Measurements from ENCODE around the gene DNM3. TPM values are rescaled to one million over a fixed set of nuclear protein-coding genes. Genes with fewer than 3 reads are reported as not detected.

DNM3 gene
- total and polyA plus RNA-seq, 2 of the 8 experiments (the other 6 are each of a cell fraction or from before 2014, with no cell fraction given): 2.0 to 8.5 TPM

DNA sequence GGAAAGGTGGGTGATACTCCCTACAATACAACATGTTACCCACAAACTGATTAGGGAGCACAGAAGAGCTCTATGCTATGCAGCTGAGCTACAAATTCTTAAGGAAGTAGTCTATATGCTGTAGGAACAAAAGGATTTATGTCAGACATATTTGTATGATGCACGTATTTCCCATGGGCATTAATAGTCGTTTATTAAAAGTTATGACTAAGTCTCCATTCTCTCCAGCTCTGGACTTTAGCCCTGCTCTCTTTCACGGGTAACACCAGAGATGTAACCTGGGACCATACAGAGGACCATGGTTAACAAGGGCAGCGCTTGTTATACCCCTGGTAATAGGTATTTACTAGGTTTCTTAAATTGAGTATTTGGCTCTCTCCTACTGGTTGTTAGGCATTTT is 411.0 kb downstream of the DNM3 start (continued):
- no peak for TF ChIP-seq RAD21 (IDR thresholded peaks at IDR 0.05 in 1 of 2, conservative IDR thresholded peaks at IDR 0.05 in 1 of 2; ENCODE audit: low read depth in 2 of 2, low read length in 2 of 2)
- TF ChIP-seq PHF8 (conservative IDR thresholded peaks at IDR 0.05; ENCODE audit: low read depth, low read length): no peak
- no peak for TF ChIP-seq SIRT6 (IDR thresholded peaks at IDR 0.05; ENCODE audit: low read length)

All from H1 (cell line).